ENCODE data around the gene ZC3H12D.

- TF ChIP-seq, protein P1, sequence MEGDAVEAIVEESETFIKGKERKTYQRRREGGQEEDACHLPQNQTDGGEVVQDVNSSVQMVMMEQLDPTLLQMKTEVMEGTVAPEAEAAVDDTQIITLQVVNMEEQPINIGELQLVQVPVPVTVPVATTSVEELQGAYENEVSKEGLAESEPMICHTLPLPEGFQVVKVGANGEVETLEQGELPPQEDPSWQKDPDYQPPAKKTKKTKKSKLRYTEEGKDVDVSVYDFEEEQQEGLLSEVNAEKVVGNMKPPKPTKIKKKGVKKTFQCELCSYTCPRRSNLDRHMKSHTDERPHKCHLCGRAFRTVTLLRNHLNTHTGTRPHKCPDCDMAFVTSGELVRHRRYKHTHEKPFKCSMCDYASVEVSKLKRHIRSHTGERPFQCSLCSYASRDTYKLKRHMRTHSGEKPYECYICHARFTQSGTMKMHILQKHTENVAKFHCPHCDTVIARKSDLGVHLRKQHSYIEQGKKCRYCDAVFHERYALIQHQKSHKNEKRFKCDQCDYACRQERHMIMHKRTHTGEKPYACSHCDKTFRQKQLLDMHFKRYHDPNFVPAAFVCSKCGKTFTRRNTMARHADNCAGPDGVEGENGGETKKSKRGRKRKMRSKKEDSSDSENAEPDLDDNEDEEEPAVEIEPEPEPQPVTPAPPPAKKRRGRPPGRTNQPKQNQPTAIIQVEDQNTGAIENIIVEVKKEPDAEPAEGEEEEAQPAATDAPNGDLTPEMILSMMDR (conservative IDR thresholded peaks at IDR 0.05): no peak
- TF ChIP-seq ZFX (IDR thresholded peaks at IDR 0.05): no peak
These were observed 74.3 kb downstream of the ZC3H12D start for GRCh38 chr6:149410557-149410956.

Measured in C4-2B (cell line).